Measurements from ENCODE around the gene FAM3B. TPM values are rescaled to one million over a fixed set of nuclear protein-coding genes. Genes with fewer than 3 reads are reported as not detected.

FAM3B gene
- total RNA-seq, 4 donors from 2014 or later: 0.59 to 4.6 (median 1.8) TPM

GRCh38 chr21:41344146-41344545 lies 27.5 kb downstream of the FAM3B start:
- intact Hi-C loops (cut with DNase I; ENCODE audit: low total_unique reads): no loop called here
- H3K4me3 ChIP-seq (ENCODE audit: low read depth, poor library complexity, severe bottlenecking): no peak overlapping the region
- TF ChIP-seq CTCF (IDR thresholded peaks at IDR 0.05) (no peak), POLR2A (IDR thresholded peaks at IDR 0.05) (no peak)
- no peak for DNase-seq (ENCODE audit: low spot score in 2 of 2)
- 91 to 96% methylated on average over 9 of the region's 9 CpGs for WGBS, 2 donors

DNA sequence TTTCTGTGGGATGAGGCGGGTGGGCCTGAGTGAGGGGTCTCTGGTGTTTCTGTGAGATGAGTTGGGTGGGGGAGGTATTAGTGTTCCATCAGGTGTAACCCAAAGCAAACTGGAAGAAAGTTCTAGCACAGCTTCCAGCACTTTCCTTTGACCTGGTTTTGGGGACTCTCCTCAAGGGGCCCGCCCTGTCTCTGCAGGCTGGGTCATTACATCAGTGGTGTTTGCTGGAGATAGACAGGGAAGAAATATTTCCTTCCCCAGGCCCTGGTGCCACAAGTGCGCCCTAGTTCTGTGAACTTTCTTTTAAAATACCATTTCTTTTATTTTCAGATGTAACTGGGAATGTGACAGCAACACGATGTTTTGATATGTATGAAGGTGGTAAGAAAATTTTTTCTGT lies 28.8 kb downstream of the FAM3B start:
- no peak for DNase-seq (ENCODE audit: low spot score in 2 of 2)
- 90 to 95% methylated on average over 4 of the region's 4 CpGs for WGBS, 2 donors
- no peak overlapping the region for H3K4me3 ChIP-seq (ENCODE audit: low read depth, poor library complexity, severe bottlenecking)
- TF ChIP-seq POLR2A (IDR thresholded peaks at IDR 0.05) (no peak), CTCF (IDR thresholded peaks at IDR 0.05) (no peak)
- intact Hi-C loops (cut with DNase I; ENCODE audit: low total_unique reads): no loop called here

- TF ChIP-seq POLR2A (IDR thresholded peaks at IDR 0.05) (no peak), CTCF (IDR thresholded peaks at IDR 0.05) (no peak)
- peak in 1 of 2 donors; percentile 42 for DNase-seq (ENCODE audit: low spot score in 2 of 2)
- intact Hi-C loops (cut with DNase I; ENCODE audit: low total_unique reads): no loop called here
- H3K4me3 ChIP-seq (ENCODE audit: low read depth, poor library complexity, severe bottlenecking): no peak overlapping the region
- whole genome bisulfite sequencing, 2 donors: 77% methylated on average over 13 of the region's 13 CpGs
These were observed 29.5 kb downstream of the FAM3B start for GRCh38 chr21:41345934-41346685.

DNA sequence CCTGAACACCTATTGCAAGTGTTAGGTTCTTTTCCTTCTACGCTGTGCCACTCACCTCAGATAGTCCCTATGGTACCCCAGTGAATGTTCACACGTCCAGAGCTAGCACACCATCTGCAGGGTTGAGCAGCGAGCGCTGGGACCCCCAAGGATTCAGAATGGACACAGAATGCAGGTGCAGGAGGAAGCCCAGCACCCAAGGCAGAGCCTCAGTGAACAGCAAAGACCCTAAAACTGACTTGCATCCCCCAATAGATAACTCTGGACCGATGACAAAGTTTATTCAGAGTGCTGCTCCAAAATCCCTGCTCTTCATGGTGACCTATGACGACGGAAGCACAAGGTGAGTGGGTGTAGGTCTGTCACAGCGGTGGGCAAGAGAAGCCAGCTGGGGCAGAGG lies 30.2 kb downstream of the FAM3B start:
- TF ChIP-seq CTCF (IDR thresholded peaks at IDR 0.05): no peak
- no peak for TF ChIP-seq POLR2A (IDR thresholded peaks at IDR 0.05)
- no peak overlapping the region for H3K4me3 ChIP-seq (ENCODE audit: low read depth, poor library complexity, severe bottlenecking)
- intact Hi-C loops (cut with DNase I; ENCODE audit: low total_unique reads): no loop called here
- DNase-seq (ENCODE audit: low spot score in 2 of 2): peak in 1 of 2 donors; percentile 73
- 93 to 95% methylated on average over 8 of the region's 8 CpGs for WGBS, 2 donors

- no peak overlapping the region for H3K4me3 ChIP-seq (ENCODE audit: low read depth, poor library complexity, severe bottlenecking)
- no peak for TF ChIP-seq POLR2A (IDR thresholded peaks at IDR 0.05)
- no peak for TF ChIP-seq CTCF (IDR thresholded peaks at IDR 0.05)
- intact Hi-C loops (cut with DNase I; ENCODE audit: low total_unique reads): no loop called here
- WGBS, 2 donors: 62 to 71% methylated on average over 6 of the region's 6 CpGs
- no peak for DNase-seq (ENCODE audit: low spot score in 2 of 2)
These were observed 31.8 kb downstream of the FAM3B start for GRCh38 chr21:41348434-41348833.

DNA sequence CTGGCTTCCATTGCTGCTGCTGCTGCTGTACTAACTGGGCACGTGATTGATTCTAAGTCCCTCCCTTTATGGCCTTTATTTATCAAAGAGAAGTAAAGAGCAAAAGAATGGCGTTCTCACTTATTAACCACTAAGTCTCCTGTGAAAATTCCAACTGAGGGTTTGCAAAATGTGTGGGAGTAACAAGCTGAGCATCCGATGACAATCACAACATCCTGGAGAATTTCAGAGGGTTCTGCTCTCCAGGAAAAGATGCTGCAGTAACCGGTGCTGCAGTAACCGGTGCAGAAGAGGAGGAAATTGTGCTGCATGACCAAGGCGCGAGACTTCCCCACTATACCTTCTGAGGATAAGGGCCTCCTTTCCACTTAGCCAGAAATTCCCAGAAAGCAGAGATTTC lies 32.5 kb downstream of the FAM3B start:
- intact Hi-C loops (cut with DNase I; ENCODE audit: low total_unique reads): no loop called here
- TF ChIP-seq CTCF (IDR thresholded peaks at IDR 0.05): no peak
- no peak for TF ChIP-seq POLR2A (IDR thresholded peaks at IDR 0.05)
- DNase-seq (ENCODE audit: low spot score in 2 of 2): no peak
- no peak overlapping the region for H3K4me3 ChIP-seq (ENCODE audit: low read depth, poor library complexity, severe bottlenecking)
- WGBS, 2 donors: 78 to 82% methylated on average over 7 of the region's 7 CpGs

Measured in lower leg skin (tissue), 4 donors.